Endothelial cell of umbilical vein (primary cell): ENCODE data around the gene MED14. TPM values are rescaled to one million over a fixed set of nuclear protein-coding genes. Genes with fewer than 3 reads are reported as not detected.

Source experiments
- Bru-seq: library from RNA; stranded (reverse); fragments of 400-500 nt; gene quantifications from one replicate; lab custom pipeline; 2021; lab: Mats Ljungman, UMichigan
- BruChase-seq, 2 experiments: library from RNA; stranded (reverse); fragments of 400-500 nt; gene quantifications; one replicate each; lab custom pipeline; 2021; lab: Mats Ljungman, UMichigan
- BruUV-seq: library from RNA; stranded (reverse); fragments of 400-500 nt; replicated peaks from 2 replicates; lab custom pipeline; 2021; lab: Mats Ljungman, UMichigan
- CTCF ChIA-PET: fragments of 300-600, 350-600 bp; sonication (Branson Sonifier 250); formaldehyde crosslinking; loops from one replicate; lab custom pipeline; 2021; ENCODE audit warnings: antibody characterized with exemption, inconsistent platforms; lab: Charles Lee
- POLR2A ChIA-PET: fragments of 300-600, 350-600 bp; sonication (Branson Sonifier 250); formaldehyde crosslinking; loops from one replicate; lab custom pipeline; 2021; ENCODE audit warnings: antibody characterized with exemption, inconsistent platforms; lab: Charles Lee
- DNase-seq: peaks from one replicate; pipeline ENCODE4 v3.0.0-alpha.2; 2011; ENCODE audit warnings: low read depth, low spot score
- FAIRE-seq: peaks from 2 replicates; lab custom pipeline; 2011; peaks lifted over from hg19 to GRCh38; lab: Jason Lieb, UNC
- H2AFZ ChIP-seq: 2 replicates; pipeline ENCODE4 v1.6.0; 2012; ENCODE audit warnings: low read depth, low read length, control low read depth, inconsistent platforms
- H3K27ac ChIP-seq: 2 replicates; pipeline ENCODE4 v1.5.1; 2011; ENCODE audit warnings: low read depth, mild to moderate bottlenecking, control low read depth, low read length, moderate library complexity; ENCODE audit not compliant: insufficient read depth
- H3K27me3 ChIP-seq, 2 experiments: 2 replicates each; pipeline versions ENCODE4 v1.6.0 to v1.6.1; 2011; ENCODE audit warnings: low read length in 2 of 2, mixed read lengths in 1 of 2; ENCODE audit not compliant: control insufficient read depth in 2 of 2, insufficient read depth in 2 of 2
- H3K36me3 ChIP-seq, 2 experiments: 2 replicates in 1 of 2; 3 replicates in 1 of 2; pipeline ENCODE4 v1.5.1; 2011; ENCODE audit warnings: low read length in 2 of 2, mild to moderate bottlenecking in 1 of 2, moderate library complexity in 1 of 2; ENCODE audit not compliant: control insufficient read depth in 2 of 2, insufficient read depth in 2 of 2; ENCODE audit errors: extremely low read depth in 1 of 2
- H3K4me1 ChIP-seq: 3 replicates; pipeline ENCODE4 v1.5.1; 2011; ENCODE audit warnings: mild to moderate bottlenecking, low read length; ENCODE audit not compliant: control insufficient read depth, insufficient read depth; ENCODE audit errors: extremely low read depth
- H3K4me2 ChIP-seq: 2 replicates; pipeline ENCODE4 v1.6.1; 2011; ENCODE audit warnings: low read length, control low read depth, mixed read lengths; ENCODE audit not compliant: insufficient read depth
- H3K4me3 ChIP-seq, 3 experiments: fragments of 200-600 bp in 1 of 3; sonication (generic), shearing (Covaris generic) in 1 of 3; replicated peaks in 1 of 3; 2 replicates each; pipeline ENCODE4 v1.5.1; 2011 to 2016; ENCODE audit warnings: control low read depth in 3 of 3, low read length in 3 of 3, mild to moderate bottlenecking in 2 of 3, inconsistent platforms in 1 of 3, low read depth in 1 of 3, moderate library complexity in 1 of 3; ENCODE audit not compliant: insufficient read depth in 1 of 3
- H3K79me2 ChIP-seq: 2 replicates; pipeline ENCODE4 v1.6.0; 2012; ENCODE audit warnings: low read length, inconsistent platforms; ENCODE audit not compliant: control insufficient read depth, insufficient read depth
- H3K9ac ChIP-seq: replicated peaks from 2 replicates; pipeline ENCODE3; 2011; ENCODE audit warnings: low read length, control low read depth; ENCODE audit not compliant: insufficient read depth; ENCODE audit errors: extremely low read depth
- H3K9me1 ChIP-seq: replicated peaks from 3 replicates; pipeline ENCODE4 v1.6.0; 2011; ENCODE audit warnings: mild to moderate bottlenecking, low read length; ENCODE audit not compliant: control insufficient read depth, insufficient read depth; ENCODE audit errors: extremely low read depth
- H3K9me3 ChIP-seq: replicated peaks from 2 replicates; pipeline ENCODE4 v1.5.1; 2012; ENCODE audit warnings: low read length, inconsistent platforms; ENCODE audit not compliant: control insufficient read depth, insufficient read depth
- H4K20me1 ChIP-seq: replicated peaks from 2 replicates; pipeline ENCODE3; 2011; ENCODE audit warnings: mild to moderate bottlenecking, low read length; ENCODE audit not compliant: control insufficient read depth, insufficient read depth; ENCODE audit errors: extremely low read depth
- CTCF ChIP-seq, 2 donors: IDR thresholded peaks; 1 replicate in 1 of 2; 2 replicates in 1 of 2; pipeline ENCODE4 v1.5.1; 2011; ENCODE audit warnings: low read length in 2 of 2, mild to moderate bottlenecking in 2 of 2, moderate library complexity in 2 of 2, control low read depth in 1 of 2, inconsistent platforms in 1 of 2, low read depth in 1 of 2; ENCODE audit not compliant: insufficient read depth in 1 of 2; ENCODE audit errors: extremely low read depth in 1 of 2
- EZH2 ChIP-seq: IDR thresholded peaks from 2 replicates; pipeline ENCODE4 v1.6.1; 2012; ENCODE audit warnings: borderline replicate concordance, low read depth, mild to moderate bottlenecking, moderate library complexity, low read length, inconsistent platforms; ENCODE audit not compliant: severe bottlenecking
- FOS ChIP-seq: IDR thresholded peaks from 2 replicates; pipeline ENCODE4 v1.6.1; 2011; ENCODE audit warnings: mild to moderate bottlenecking, low read length, moderate library complexity, borderline replicate concordance; ENCODE audit not compliant: insufficient read depth
- GATA2 ChIP-seq: IDR thresholded peaks from 2 replicates; pipeline ENCODE4 v1.7.0; 2011; ENCODE audit warnings: low read depth, mild to moderate bottlenecking, moderate library complexity, mixed read lengths, low read length; ENCODE audit not compliant: insufficient read length, insufficient read depth
- MAX ChIP-seq: IDR thresholded peaks from 2 replicates; pipeline ENCODE4 v1.6.1; 2011; ENCODE audit not compliant: insufficient read depth, insufficient read length
- MYC ChIP-seq: IDR thresholded peaks from one replicate; pipeline ENCODE4 v1.6.1; 2011; ENCODE audit warnings: mild to moderate bottlenecking, low read depth, low read length
- POLR2A ChIP-seq: IDR thresholded peaks from 2 replicates; pipeline ENCODE4 v1.6.1; 2012; ENCODE audit warnings: low read depth, mild to moderate bottlenecking, control low read depth, low read length
- POLR2AphosphoS5 ChIP-seq: IDR thresholded peaks from 2 replicates; pipeline ENCODE4 v1.6.1; 2012; ENCODE audit warnings: low read depth, mild to moderate bottlenecking, control low read depth, low read length, moderate library complexity; ENCODE audit not compliant: insufficient read depth
- dilution Hi-C: fragments of 300-500 bp; cut with MboI; formaldehyde crosslinking; loops from one replicate; pipeline ENCODE4 v1.15.0; 2019; ENCODE audit warnings: low sequenced_read_pairs; ENCODE audit not compliant: extremely low pct_ligation_motif_present
- intact Hi-C: fragments of 100-400 bp; cut with micrococcal nuclease; formaldehyde crosslinking; loops from one replicate; pipeline ENCODE4 v1.10.0; 2022
- long read RNA-seq: library from polyadenylated mRNA; stranded (forward); transcript quantifications from one replicate; pipeline ENCODE4 v2.0.0, GENCODE V29; 2021
- polyA minus RNA-seq, 3 experiments: library from RNA; depleted of rRNA, polyadenylated mRNA; stranded (reverse); fragments of >200 nt; gene quantifications; 1 replicate in 1 of 3; 2 replicates in 2 of 3; pipeline ENCODE4 v1.2.3, GENCODE V29; 2011
- polyA plus RNA-seq, 4 experiments: library from polyadenylated mRNA; depleted of rRNA in 3 of 4; stranded (reverse) in 3 of 4; unstranded in 1 of 4; fragments of >200 nt; gene quantifications; 2 replicates each; pipeline versions ENCODE4 v1.2.1 to v1.2.3, GENCODE V29; 2011 to 2012; ENCODE audit warnings: missing spikeins in 1 of 4
- total RNA-seq: library from RNA; stranded (reverse); gene quantifications from 2 replicates; pipeline ENCODE4 v1.2.3, GENCODE V29; 2021

Gene MED14
- total RNA-seq (55.8 and 56.4 TPM in 2 replicates), polyA plus RNA-seq (21.2 and 25.6 TPM in 2 replicates), polyA minus RNA-seq (73.3 and 80.1 TPM in 2 replicates), Bru-seq, nascent RNA (percentile 80 among the genes with signal in this experiment), BruChase-seq, experiment 1, labeled RNA remaining after a 6-hour chase (percentile 88 among the genes with signal in this experiment), BruChase-seq, experiment 2, labeled RNA remaining after a 2-hour chase (percentile 80 among the genes with signal in this experiment)
- polyA plus RNA-seq (2011; cell fraction: cytosol; rRNA removed): 22.8 and 24.2 TPM in 2 replicates
- polyA plus RNA-seq (2011; cell fraction: nucleus; rRNA removed): 62.3 and 79.1 TPM in 2 replicates
- 37.0 and 42.2 TPM in 2 replicates for polyA plus RNA-seq (2012)
- 24.3 TPM for polyA minus RNA-seq (2011; cell fraction: cytosol; rRNA and poly(A)+ RNA removed)
- 84.5 and 135 TPM in 2 replicates for polyA minus RNA-seq (2011; cell fraction: nucleus; rRNA and poly(A)+ RNA removed)
- long read RNA-seq, full-length matches to known transcripts: 12 of 29 reads
- long read RNA-seq, partial matches to known transcripts: 9 of 29 reads
- long read RNA-seq, other reads (novel, unspliced or antisense): 8 of 29 reads

GRCh38 chrX:40735325-40736169 lies at the start of gene MED14:
Gene MED14, minus strand, starts transcription at chrX:40735542. Its CDS starts 130 bp downstream, at chrX:40735412.
- Histone ChIP-seq H2AFZ (peak within 1 kb of the TSS; percentile 70), H3K79me2 (peaks cover 38% of the 10 kb centered on the region), H3K9me1 (no peaks in the 10 kb centered on the region), H3K27ac (peak within 1 kb of the TSS; percentile 93), H3K4me1 (peaks cover 20% of the 10 kb centered on the region), H3K27me3 (no peaks in the 10 kb centered on the region), H3K4me3 (peak within 1 kb of the TSS; percentile 78 to 95 (median 84)), H3K4me2 (peak within 1 kb of the TSS; percentile 90), H3K9me3 (no peaks in the 10 kb centered on the region), H4K20me1 (no peaks in the 10 kb centered on the region), H3K9ac (peak within 1 kb of the TSS; percentile 96), H3K36me3 (no peaks in the 10 kb centered on the region)
- FAIRE-seq (peak; percentile 77), DNase-seq (peak; percentile 89)
- no TSS peak for BruUV-seq
- ChIA-PET CTCF (interaction anchor here (1.0 to 2.0 kb wide), 4 partner anchors 13 to 136 kb away, joined by 3 to 13 read pairs (median 4); no protein-coding TSS in a partner anchor), POLR2A (interaction anchor here (0.6 kb wide), 1 partner anchor 34 kb away, joined by 4 read pairs; no protein-coding TSS in a partner anchor)
- intact Hi-C loops (loop anchor here (1.0 to 2.0 kb wide), 3 partner anchors 39 to 349 kb away; no protein-coding TSS in a partner anchor), dilution Hi-C loops (no loop called here)
- TF ChIP-seq CTCF (IDR thresholded peaks at IDR 0.05; ENCODE audit: extremely low read depth in 1 of 2, insufficient read depth in 1 of 2, low read depth in 1 of 2, low read length in 2 of 2) (peak; percentile 39 to 56), MYC (no peak), MAX (no peak), POLR2A (peak; percentile 70), POLR2AphosphoS5 (peak; percentile 60), EZH2 (no peak), GATA2 (no peak), FOS (peak; percentile 5)
